Epidermal melanocyte (primary cell): Measurements from ENCODE around the gene NUP50.
"Not testable (repeated sequence)": the region's sequence is repeated elsewhere in the genome, so short reads cannot be mapped to it uniquely, and the experiment has no call there.

Source experiments
- DNase-seq: peaks from one replicate; pipeline ENCODE4 v3.0.0; 2011; ENCODE audit warnings: low spot score; ENCODE audit not compliant: insufficient read length

Gene NUP50

GRCh38 chr22:45159652-45160462 lies 3.9 kb upstream of the NUP50 start:
- no peak for DNase-seq

- DNase-seq: no peak
Observed at GRCh38 chr22:45162531-45162930, 1.2 kb upstream of the NUP50 start.

GRCh38 chr22:45163099-45163450 lies 650 bp upstream of the NUP50 start:
- no peak for DNase-seq

GRCh38 chr22:45164270-45165088 lies 754 bp downstream of the NUP50 start:
- no peak for DNase-seq

GRCh38 chr22:45166932-45167331 lies 3.2 kb downstream of the NUP50 start:
- no peak for DNase-seq

GRCh38 chr22:45169591-45170466 lies 6.1 kb downstream of the NUP50 start:
- no peak for DNase-seq

GRCh38 chr22:45171830-45172229 lies 8.1 kb downstream of the NUP50 start:
- no peak for DNase-seq

GRCh38 chr22:45172881-45173585 lies 9.3 kb downstream of the NUP50 start:
- DNase-seq: no peak

- DNase-seq: no peak
Observed at GRCh38 chr22:45179276-45180049, 15.7 kb downstream of the NUP50 start.

- no peak for DNase-seq
Observed at GRCh38 chr22:45180146-45180679, 16.5 kb downstream of the NUP50 start.

- DNase-seq: no peak
Observed at GRCh38 chr22:45181240-45181639, 17.5 kb downstream of the NUP50 start.

- no peak for DNase-seq
Observed at GRCh38 chr22:45181766-45182165, 18.0 kb downstream of the NUP50 start.

GRCh38 chr22:45183974-45184373 lies 20.2 kb downstream of the NUP50 start:
- DNase-seq: no peak

GRCh38 chr22:45185718-45186514 lies 22.2 kb downstream of the NUP50 start:
- DNase-seq: no peak

GRCh38 chr22:45187891-45188290 lies 24.2 kb downstream of the NUP50 start:
- DNase-seq: no peak

- no peak for DNase-seq
Observed at GRCh38 chr22:45188779-45189178, 25.1 kb downstream of the NUP50 start.

- DNase-seq: no peak
Observed at GRCh38 chr22:45190202-45190872, 26.6 kb downstream of the NUP50 start.

GRCh38 chr22:45191746-45192145 lies 28.0 kb downstream of the NUP50 start:
- DNase-seq: not testable (repeated sequence)
